ENCODE measurements around the gene SEMA6A. TPM values are rescaled to one million over a fixed set of nuclear protein-coding genes. Genes with fewer than 3 reads are reported as not detected.

The SEMA6A gene
- total and polyA plus RNA-seq, 9 of the 15 experiments (the other 6 are each of a cell fraction or from before 2014, with no cell fraction given), result 0.04 to 0.42 (median 0.18) TPM; not detected in 5

DNA sequence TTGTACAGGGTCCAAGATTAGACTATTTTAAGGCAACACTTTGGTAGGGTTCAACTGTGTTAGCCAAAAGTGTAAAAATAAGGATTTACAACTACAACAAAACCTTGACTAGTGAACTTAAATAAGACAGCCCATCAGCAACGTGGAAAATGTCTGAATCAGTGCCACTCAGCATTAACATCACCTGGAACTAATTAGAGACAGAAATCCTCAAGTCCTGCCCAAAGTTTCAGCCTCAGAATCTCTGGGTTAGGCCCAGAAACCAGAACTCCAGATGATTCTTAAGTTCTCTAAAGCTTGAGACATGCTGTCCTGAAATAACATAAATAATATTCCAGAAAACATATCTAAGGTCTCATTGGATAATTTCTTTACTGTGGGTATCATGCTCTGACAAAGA lies 118.6 kb downstream of the SEMA6A start:
- no TSS peak for BruUV-seq (replicated peaks)
- Histone ChIP-seq H3K9me3 (replicated peaks; ENCODE audit: control insufficient read depth, insufficient read depth, low read depth, low read length) (no peaks in the 10 kb centered on the region), H3K9me1 (ENCODE audit: control insufficient read depth, insufficient read depth, low read length) (no peaks in the 10 kb centered on the region), H3K27me3 (ENCODE audit: control insufficient read depth in 2 of 2, insufficient read depth in 2 of 2, low read length in 2 of 2) (no peaks in the 10 kb centered on the region; a peak in 1 of 5 replicates), H3K4me2 (ENCODE audit: insufficient read depth, low read length) (no peak overlapping the region), H3K9ac (ENCODE audit: insufficient read depth in 1 of 2, low read depth in 2 of 2, low read length in 2 of 2) (no peak overlapping the region), H3K4me1 (replicated peaks in 1 of 2; ENCODE audit: control insufficient read depth in 2 of 2, insufficient read depth in 2 of 2, low read length in 2 of 2) (no peaks in the 10 kb centered on the region), H4K20me1 (replicated peaks; ENCODE audit: control insufficient read depth, insufficient read depth, low read length) (no peaks in the 10 kb centered on the region), H2AFZ (ENCODE audit: low read depth, low read length) (no peak overlapping the region), H3K79me2 (ENCODE audit: control insufficient read depth, insufficient read depth, low read length) (no peaks in the 10 kb centered on the region), H3K4me3 (no peak overlapping the region), H3K36me3 (ENCODE audit: control insufficient read depth, insufficient read depth, low read length) (no peaks in the 10 kb centered on the region), H3K27ac (ENCODE audit: extremely low read depth, low read depth, low read length) (no peak overlapping the region)
- 0% methylated on average over 1 of the region's 1 CpG for WGBS (ENCODE audit: insufficient coverage, low coverage, missing lambda C conversion rate)
- ATAC-seq (no peak), DNase-seq (ENCODE audit: extremely low read depth in 1 of 4, low spot score in 3 of 4) (no peak), FAIRE-seq (no peak)
- TF ChIP-seq, protein P1, sequence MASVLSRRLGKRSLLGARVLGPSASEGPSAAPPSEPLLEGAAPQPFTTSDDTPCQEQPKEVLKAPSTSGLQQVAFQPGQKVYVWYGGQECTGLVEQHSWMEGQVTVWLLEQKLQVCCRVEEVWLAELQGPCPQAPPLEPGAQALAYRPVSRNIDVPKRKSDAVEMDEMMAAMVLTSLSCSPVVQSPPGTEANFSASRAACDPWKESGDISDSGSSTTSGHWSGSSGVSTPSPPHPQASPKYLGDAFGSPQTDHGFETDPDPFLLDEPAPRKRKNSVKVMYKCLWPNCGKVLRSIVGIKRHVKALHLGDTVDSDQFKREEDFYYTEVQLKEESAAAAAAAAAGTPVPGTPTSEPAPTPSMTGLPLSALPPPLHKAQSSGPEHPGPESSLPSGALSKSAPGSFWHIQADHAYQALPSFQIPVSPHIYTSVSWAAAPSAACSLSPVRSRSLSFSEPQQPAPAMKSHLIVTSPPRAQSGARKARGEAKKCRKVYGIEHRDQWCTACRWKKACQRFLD (CRISPR knock-in tag; IDR thresholded peaks at IDR 0.05), result no peak
- TF ChIP-seq, protein P2, sequence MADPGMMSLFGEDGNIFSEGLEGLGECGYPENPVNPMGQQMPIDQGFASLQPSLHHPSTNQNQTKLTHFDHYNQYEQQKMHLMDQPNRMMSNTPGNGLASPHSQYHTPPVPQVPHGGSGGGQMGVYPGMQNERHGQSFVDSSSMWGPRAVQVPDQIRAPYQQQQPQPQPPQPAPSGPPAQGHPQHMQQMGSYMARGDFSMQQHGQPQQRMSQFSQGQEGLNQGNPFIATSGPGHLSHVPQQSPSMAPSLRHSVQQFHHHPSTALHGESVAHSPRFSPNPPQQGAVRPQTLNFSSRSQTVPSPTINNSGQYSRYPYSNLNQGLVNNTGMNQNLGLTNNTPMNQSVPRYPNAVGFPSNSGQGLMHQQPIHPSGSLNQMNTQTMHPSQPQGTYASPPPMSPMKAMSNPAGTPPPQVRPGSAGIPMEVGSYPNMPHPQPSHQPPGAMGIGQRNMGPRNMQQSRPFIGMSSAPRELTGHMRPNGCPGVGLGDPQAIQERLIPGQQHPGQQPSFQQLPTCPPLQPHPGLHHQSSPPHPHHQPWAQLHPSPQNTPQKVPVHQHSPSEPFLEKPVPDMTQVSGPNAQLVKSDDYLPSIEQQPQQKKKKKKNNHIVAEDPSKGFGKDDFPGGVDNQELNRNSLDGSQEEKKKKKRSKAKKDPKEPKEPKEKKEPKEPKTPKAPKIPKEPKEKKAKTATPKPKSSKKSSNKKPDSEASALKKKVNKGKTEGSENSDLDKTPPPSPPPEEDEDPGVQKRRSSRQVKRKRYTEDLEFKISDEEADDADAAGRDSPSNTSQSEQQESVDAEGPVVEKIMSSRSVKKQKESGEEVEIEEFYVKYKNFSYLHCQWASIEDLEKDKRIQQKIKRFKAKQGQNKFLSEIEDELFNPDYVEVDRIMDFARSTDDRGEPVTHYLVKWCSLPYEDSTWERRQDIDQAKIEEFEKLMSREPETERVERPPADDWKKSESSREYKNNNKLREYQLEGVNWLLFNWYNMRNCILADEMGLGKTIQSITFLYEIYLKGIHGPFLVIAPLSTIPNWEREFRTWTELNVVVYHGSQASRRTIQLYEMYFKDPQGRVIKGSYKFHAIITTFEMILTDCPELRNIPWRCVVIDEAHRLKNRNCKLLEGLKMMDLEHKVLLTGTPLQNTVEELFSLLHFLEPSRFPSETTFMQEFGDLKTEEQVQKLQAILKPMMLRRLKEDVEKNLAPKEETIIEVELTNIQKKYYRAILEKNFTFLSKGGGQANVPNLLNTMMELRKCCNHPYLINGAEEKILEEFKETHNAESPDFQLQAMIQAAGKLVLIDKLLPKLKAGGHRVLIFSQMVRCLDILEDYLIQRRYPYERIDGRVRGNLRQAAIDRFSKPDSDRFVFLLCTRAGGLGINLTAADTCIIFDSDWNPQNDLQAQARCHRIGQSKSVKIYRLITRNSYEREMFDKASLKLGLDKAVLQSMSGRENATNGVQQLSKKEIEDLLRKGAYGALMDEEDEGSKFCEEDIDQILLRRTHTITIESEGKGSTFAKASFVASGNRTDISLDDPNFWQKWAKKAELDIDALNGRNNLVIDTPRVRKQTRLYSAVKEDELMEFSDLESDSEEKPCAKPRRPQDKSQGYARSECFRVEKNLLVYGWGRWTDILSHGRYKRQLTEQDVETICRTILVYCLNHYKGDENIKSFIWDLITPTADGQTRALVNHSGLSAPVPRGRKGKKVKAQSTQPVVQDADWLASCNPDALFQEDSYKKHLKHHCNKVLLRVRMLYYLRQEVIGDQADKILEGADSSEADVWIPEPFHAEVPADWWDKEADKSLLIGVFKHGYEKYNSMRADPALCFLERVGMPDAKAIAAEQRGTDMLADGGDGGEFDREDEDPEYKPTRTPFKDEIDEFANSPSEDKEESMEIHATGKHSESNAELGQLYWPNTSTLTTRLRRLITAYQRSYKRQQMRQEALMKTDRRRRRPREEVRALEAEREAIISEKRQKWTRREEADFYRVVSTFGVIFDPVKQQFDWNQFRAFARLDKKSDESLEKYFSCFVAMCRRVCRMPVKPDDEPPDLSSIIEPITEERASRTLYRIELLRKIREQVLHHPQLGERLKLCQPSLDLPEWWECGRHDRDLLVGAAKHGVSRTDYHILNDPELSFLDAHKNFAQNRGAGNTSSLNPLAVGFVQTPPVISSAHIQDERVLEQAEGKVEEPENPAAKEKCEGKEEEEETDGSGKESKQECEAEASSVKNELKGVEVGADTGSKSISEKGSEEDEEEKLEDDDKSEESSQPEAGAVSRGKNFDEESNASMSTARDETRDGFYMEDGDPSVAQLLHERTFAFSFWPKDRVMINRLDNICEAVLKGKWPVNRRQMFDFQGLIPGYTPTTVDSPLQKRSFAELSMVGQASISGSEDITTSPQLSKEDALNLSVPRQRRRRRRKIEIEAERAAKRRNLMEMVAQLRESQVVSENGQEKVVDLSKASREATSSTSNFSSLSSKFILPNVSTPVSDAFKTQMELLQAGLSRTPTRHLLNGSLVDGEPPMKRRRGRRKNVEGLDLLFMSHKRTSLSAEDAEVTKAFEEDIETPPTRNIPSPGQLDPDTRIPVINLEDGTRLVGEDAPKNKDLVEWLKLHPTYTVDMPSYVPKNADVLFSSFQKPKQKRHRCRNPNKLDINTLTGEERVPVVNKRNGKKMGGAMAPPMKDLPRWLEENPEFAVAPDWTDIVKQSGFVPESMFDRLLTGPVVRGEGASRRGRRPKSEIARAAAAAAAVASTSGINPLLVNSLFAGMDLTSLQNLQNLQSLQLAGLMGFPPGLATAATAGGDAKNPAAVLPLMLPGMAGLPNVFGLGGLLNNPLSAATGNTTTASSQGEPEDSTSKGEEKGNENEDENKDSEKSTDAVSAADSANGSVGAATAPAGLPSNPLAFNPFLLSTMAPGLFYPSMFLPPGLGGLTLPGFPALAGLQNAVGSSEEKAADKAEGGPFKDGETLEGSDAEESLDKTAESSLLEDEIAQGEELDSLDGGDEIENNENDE (IDR thresholded peaks at IDR 0.05; ENCODE audit: low read depth, low read length), result no peak
- TF ChIP-seq TRIM28 (IDR thresholded peaks at IDR 0.05) (no peak), ZNF124 (CRISPR knock-in tag; IDR thresholded peaks at IDR 0.05) (no peak), HEY1 (CRISPR knock-in tag; IDR thresholded peaks at IDR 0.05; ENCODE audit: borderline replicate concordance) (no peak)
- intact Hi-C loops (cut with micrococcal nuclease) (no loop called here), in situ Hi-C loops (cut with MboI) (no loop called here)
- CTCF ChIA-PET (ENCODE audit: low intra/inter-chr PET ratio), result no interaction called here
- POLR2A ChIA-PET, result no interaction called here

All from K562 (cell line).